ENCODE results near the gene FTCD.

FTCD gene

GRCh38 chr21:46158666-46159300 is 3.4 kb upstream of the FTCD start:
- TF ChIP-seq TAF1 (IDR thresholded peaks at IDR 0.05; ENCODE audit: low read depth) (no peak), EGR1 (IDR thresholded peaks at IDR 0.05) (no peak), ZBTB7A (IDR thresholded peaks at IDR 0.05; ENCODE audit: low read depth) (no peak), NFIC (IDR thresholded peaks at IDR 0.05) (no peak), MAX (IDR thresholded peaks at IDR 0.05) (no peak), TCF12 (IDR thresholded peaks at IDR 0.05; ENCODE audit: low read depth) (no peak), CEBPB (IDR thresholded peaks at IDR 0.05) (no peak), YY1 (IDR thresholded peaks at IDR 0.05; ENCODE audit: low read depth) (no peak)
- TF ChIP-seq, protein P1, sequence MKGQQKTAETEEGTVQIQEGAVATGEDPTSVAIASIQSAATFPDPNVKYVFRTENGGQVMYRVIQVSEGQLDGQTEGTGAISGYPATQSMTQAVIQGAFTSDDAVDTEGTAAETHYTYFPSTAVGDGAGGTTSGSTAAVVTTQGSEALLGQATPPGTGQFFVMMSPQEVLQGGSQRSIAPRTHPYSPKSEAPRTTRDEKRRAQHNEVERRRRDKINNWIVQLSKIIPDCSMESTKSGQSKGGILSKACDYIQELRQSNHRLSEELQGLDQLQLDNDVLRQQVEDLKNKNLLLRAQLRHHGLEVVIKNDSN (IDR thresholded peaks at IDR 0.05) = no peak
- TF ChIP-seq, protein P2, sequence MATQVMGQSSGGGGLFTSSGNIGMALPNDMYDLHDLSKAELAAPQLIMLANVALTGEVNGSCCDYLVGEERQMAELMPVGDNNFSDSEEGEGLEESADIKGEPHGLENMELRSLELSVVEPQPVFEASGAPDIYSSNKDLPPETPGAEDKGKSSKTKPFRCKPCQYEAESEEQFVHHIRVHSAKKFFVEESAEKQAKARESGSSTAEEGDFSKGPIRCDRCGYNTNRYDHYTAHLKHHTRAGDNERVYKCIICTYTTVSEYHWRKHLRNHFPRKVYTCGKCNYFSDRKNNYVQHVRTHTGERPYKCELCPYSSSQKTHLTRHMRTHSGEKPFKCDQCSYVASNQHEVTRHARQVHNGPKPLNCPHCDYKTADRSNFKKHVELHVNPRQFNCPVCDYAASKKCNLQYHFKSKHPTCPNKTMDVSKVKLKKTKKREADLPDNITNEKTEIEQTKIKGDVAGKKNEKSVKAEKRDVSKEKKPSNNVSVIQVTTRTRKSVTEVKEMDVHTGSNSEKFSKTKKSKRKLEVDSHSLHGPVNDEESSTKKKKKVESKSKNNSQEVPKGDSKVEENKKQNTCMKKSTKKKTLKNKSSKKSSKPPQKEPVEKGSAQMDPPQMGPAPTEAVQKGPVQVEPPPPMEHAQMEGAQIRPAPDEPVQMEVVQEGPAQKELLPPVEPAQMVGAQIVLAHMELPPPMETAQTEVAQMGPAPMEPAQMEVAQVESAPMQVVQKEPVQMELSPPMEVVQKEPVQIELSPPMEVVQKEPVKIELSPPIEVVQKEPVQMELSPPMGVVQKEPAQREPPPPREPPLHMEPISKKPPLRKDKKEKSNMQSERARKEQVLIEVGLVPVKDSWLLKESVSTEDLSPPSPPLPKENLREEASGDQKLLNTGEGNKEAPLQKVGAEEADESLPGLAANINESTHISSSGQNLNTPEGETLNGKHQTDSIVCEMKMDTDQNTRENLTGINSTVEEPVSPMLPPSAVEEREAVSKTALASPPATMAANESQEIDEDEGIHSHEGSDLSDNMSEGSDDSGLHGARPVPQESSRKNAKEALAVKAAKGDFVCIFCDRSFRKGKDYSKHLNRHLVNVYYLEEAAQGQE (IDR thresholded peaks at IDR 0.05; ENCODE audit: low read depth) = no peak

GRCh38 chr21:46157987-46158451 is 2.6 kb upstream of the FTCD start:
- TF ChIP-seq RAD21 (IDR thresholded peaks at IDR 0.05; ENCODE audit: low read depth) (no peak), TAF1 (IDR thresholded peaks at IDR 0.05; ENCODE audit: low read depth) (no peak), CREB1 (IDR thresholded peaks at IDR 0.05; ENCODE audit: low read depth) (no peak), EP300 (IDR thresholded peaks at IDR 0.05; ENCODE audit: borderline replicate concordance) (no peak), YY1 (IDR thresholded peaks at IDR 0.05; ENCODE audit: low read depth) (no peak)

GRCh38 chr21:46157396-46157986 is 2.1 kb upstream of the FTCD start:
- TF ChIP-seq CEBPB (IDR thresholded peaks at IDR 0.05) = no peak
- no peak for TF ChIP-seq EGR1 (IDR thresholded peaks at IDR 0.05)
- TF ChIP-seq RAD21 (IDR thresholded peaks at IDR 0.05; ENCODE audit: low read depth) = no peak
- no peak for TF ChIP-seq TAF1 (IDR thresholded peaks at IDR 0.05; ENCODE audit: low read depth)
- no peak for TF ChIP-seq TEAD4 (IDR thresholded peaks at IDR 0.05)
- TF ChIP-seq, protein P1 (IDR thresholded peaks at IDR 0.05) = no peak
- no peak for TF ChIP-seq TCF12 (IDR thresholded peaks at IDR 0.05; ENCODE audit: low read depth)
- no peak for TF ChIP-seq EP300 (IDR thresholded peaks at IDR 0.05; ENCODE audit: borderline replicate concordance)
- TF ChIP-seq CREB1 (IDR thresholded peaks at IDR 0.05; ENCODE audit: low read depth) = no peak
- no peak for TF ChIP-seq FOXM1 (IDR thresholded peaks at IDR 0.05; ENCODE audit: borderline replicate concordance, low read depth)
- TF ChIP-seq YY1 (IDR thresholded peaks at IDR 0.05; ENCODE audit: low read depth) = no peak
- TF ChIP-seq, protein P2 (IDR thresholded peaks at IDR 0.05; ENCODE audit: low read depth) = no peak

DNA sequence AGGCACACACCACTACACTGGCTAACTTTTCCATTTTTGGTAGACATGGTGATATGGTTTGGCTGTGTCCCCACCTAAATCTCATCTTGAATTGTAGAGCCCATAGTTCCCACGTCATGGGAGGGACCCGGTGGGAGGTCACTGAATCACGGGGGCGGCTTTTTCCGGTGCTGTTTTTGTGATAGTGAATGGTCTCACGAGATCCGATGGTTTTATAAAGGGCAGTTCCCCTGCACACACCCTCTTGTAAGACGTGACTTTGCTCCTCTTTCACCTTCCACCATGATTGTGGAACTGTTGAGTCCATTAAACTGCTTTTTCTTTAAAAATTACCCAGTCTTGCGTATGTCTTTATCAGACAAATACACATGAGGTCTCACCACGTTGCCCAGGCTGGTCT is 1.3 kb upstream of the FTCD start:
- TF ChIP-seq RAD21 (IDR thresholded peaks at IDR 0.05; ENCODE audit: low read depth) = no peak
- TF ChIP-seq MAX (IDR thresholded peaks at IDR 0.05) = no peak
- no peak for TF ChIP-seq TCF12 (IDR thresholded peaks at IDR 0.05; ENCODE audit: low read depth)
- no peak for TF ChIP-seq EGR1 (IDR thresholded peaks at IDR 0.05)
- TF ChIP-seq CREB1 (IDR thresholded peaks at IDR 0.05; ENCODE audit: low read depth) = no peak
- no peak for TF ChIP-seq FOXM1 (IDR thresholded peaks at IDR 0.05; ENCODE audit: borderline replicate concordance, low read depth)
- TF ChIP-seq, protein P2 (IDR thresholded peaks at IDR 0.05; ENCODE audit: low read depth) = no peak
- TF ChIP-seq TAF1 (IDR thresholded peaks at IDR 0.05; ENCODE audit: low read depth) = no peak
- no peak for TF ChIP-seq YY1 (IDR thresholded peaks at IDR 0.05; ENCODE audit: low read depth)
- no peak for TF ChIP-seq TEAD4 (IDR thresholded peaks at IDR 0.05)
- TF ChIP-seq NFIC (IDR thresholded peaks at IDR 0.05) = no peak
- TF ChIP-seq CEBPB (IDR thresholded peaks at IDR 0.05) = no peak
- no peak for TF ChIP-seq ZBTB7A (IDR thresholded peaks at IDR 0.05; ENCODE audit: low read depth)
- TF ChIP-seq, protein P1 (IDR thresholded peaks at IDR 0.05) = no peak
